GM19238 (cell line): ENCODE measurements around the gene CLEC2L.
"Not testable (repeated sequence)": the region's sequence is repeated elsewhere in the genome, so short reads cannot be mapped to it uniquely, and the experiment has no call there.

ENCODE experiments used
- DNase-seq: peaks from one replicate; pipeline ENCODE4 v3.0.0; 2011; ENCODE audit warnings: low spot score; ENCODE audit not compliant: insufficient read length

The CLEC2L gene

GRCh38 chr7:139523968-139524815 is 707 bp downstream of the CLEC2L start:
- DNase-seq: no peak

- no peak for DNase-seq
These were observed 1.8 kb downstream of the CLEC2L start for GRCh38 chr7:139525239-139525638.

GRCh38 chr7:139525750-139526149 is 2.3 kb downstream of the CLEC2L start:
- no peak for DNase-seq

GRCh38 chr7:139526578-139527544 is 3.4 kb downstream of the CLEC2L start:
- DNase-seq: no peak

- no peak for DNase-seq
These were observed 7.6 kb downstream of the CLEC2L start for GRCh38 chr7:139531094-139531493.

- DNase-seq: no peak
These were observed 9.2 kb downstream of the CLEC2L start for GRCh38 chr7:139532636-139533155.

GRCh38 chr7:139534096-139534495 is 10.6 kb downstream of the CLEC2L start:
- no peak for DNase-seq

- DNase-seq: no peak
These were observed 11.6 kb downstream of the CLEC2L start for GRCh38 chr7:139534966-139535651.

GRCh38 chr7:139536152-139536551 is 12.7 kb downstream of the CLEC2L start:
- no peak for DNase-seq

GRCh38 chr7:139538881-139539635 is 15.6 kb downstream of the CLEC2L start:
- no peak for DNase-seq

- no peak for DNase-seq
These were observed 16.7 kb downstream of the CLEC2L start for GRCh38 chr7:139540203-139540602.

GRCh38 chr7:139541600-139542307 is 18.3 kb downstream of the CLEC2L start:
- DNase-seq: no peak

GRCh38 chr7:139542308-139543151 is 19.0 kb downstream of the CLEC2L start:
- no peak for DNase-seq

- no peak for DNase-seq
These were observed 20.5 kb downstream of the CLEC2L start for GRCh38 chr7:139543801-139544603.

GRCh38 chr7:139544645-139545044 is 21.2 kb downstream of the CLEC2L start:
- no peak for DNase-seq

- no peak for DNase-seq
These were observed 25.0 kb downstream of the CLEC2L start for GRCh38 chr7:139548302-139549028.

GRCh38 chr7:139553991-139554700 is 30.7 kb downstream of the CLEC2L start:
- not testable (repeated sequence) for DNase-seq
